Uterus (tissue), 4 donors: Measurements from ENCODE around the gene SYS1. TPM values are rescaled to one million over a fixed set of nuclear protein-coding genes. Genes with fewer than 3 reads are reported as not detected.
A peak's percentile ranks its signal among the peaks of the same experiment; 100 is the strongest.

ENCODE experiments used
- DNase-seq, 2 donors: peaks; one replicate each; pipeline ENCODE4 v3.0.0-alpha.2; 2019 to 2020
- H3K27ac ChIP-seq, 2 donors: fragments of 200-600 bp; sonication (generic); 1 replicate in 1 of 2; 2 replicates in 1 of 2; pipeline ENCODE4 v1.5.1; 2016 to 2018
- H3K27me3 ChIP-seq, 2 donors: fragments of 200-600 bp; sonication (generic); one replicate each; pipeline ENCODE4 v1.5.1; 2018 to 2019; ENCODE audit warnings: control low read depth in 1 of 2
- H3K36me3 ChIP-seq, 2 donors: fragments of 200-600 bp; sonication (generic); one replicate each; pipeline ENCODE4 v1.5.1; 2019; ENCODE audit warnings: control low read depth in 1 of 2
- H3K4me1 ChIP-seq, 2 donors: fragments of 200-600 bp; sonication (generic); one replicate each; pipeline ENCODE4 v1.5.1; 2018 to 2019; ENCODE audit warnings: control low read depth in 1 of 2
- H3K4me3 ChIP-seq, 2 donors: fragments of 200-600 bp; sonication (generic); 1 replicate in 1 of 2; 2 replicates in 1 of 2; pipeline ENCODE4 v1.5.1; 2018 to 2019; ENCODE audit warnings: mild to moderate bottlenecking in 1 of 2
- H3K9me3 ChIP-seq, 2 donors: fragments of 200-600 bp; sonication (generic); one replicate each; pipeline ENCODE4 v1.5.1; 2019; ENCODE audit warnings: control low read depth in 1 of 2
- POLR2A ChIP-seq, 2 donors: fragments of 450-650 bp; IDR thresholded peaks; one replicate each; pipeline ENCODE4 v1.6.1; 2016; ENCODE audit warnings: antibody characterized with exemption in 2 of 2, mild to moderate bottlenecking in 1 of 2, moderate library complexity in 1 of 2
- intact Hi-C: fragments of 100-400 bp; cut with DNase I; formaldehyde crosslinking; loops from one replicate; pipeline ENCODE4 v1.15.1; 2023; ENCODE audit warnings: low total_unique reads
- total RNA-seq, 4 donors: library from RNA; depleted of rRNA in 3 of 4; stranded (reverse); fragments of >200 nt in 3 of 4; gene quantifications; one replicate each; pipeline versions ENCODE4 v1.1.0 to v1.2.4, GENCODE V29; 2014 to 2023
- TF ChIP-seq, protein P1 (sequence below), 4 experiments: fragments of 200-600 bp in 2 of 4; fragments of 450-650 bp in 2 of 4; sonication (generic) in 2 of 4; IDR thresholded peaks; one replicate each; pipeline ENCODE4 v1.5.1; 2016 to 2019; ENCODE audit warnings: antibody characterized with exemption in 4 of 4, mild to moderate bottlenecking in 2 of 4, moderate library complexity in 1 of 4
- donor health status: DM: yes; HTN: yes; CAD: no.

SYS1 gene
- total RNA-seq, 4 donors from 2014 or later, result 19.0 to 35.6 (median 25.0) TPM

DNA sequence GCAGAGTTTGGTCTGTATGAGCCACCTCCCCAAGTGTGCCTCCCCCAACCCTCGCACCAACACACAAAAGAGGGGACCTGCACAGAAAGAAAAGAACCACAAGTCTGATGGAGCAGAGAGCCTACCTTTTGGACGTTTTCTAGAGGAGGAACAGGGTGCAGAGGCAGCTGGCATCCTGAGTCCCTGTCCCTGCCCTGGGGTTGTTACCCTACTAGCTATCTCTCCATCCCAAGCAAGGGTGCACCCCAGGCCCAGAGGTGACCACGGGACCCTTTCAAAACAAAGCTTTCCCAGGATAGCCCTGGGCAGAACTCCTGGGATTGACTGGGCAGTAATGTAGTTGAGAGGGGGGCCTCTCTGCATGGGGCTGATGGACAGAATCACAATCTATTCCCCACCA is 45.1 kb upstream of the SYS1 start:
- DNase-seq, result no peak
- TF ChIP-seq POLR2A (IDR thresholded peaks at IDR 0.05), result no peak
- TF ChIP-seq, protein P1, sequence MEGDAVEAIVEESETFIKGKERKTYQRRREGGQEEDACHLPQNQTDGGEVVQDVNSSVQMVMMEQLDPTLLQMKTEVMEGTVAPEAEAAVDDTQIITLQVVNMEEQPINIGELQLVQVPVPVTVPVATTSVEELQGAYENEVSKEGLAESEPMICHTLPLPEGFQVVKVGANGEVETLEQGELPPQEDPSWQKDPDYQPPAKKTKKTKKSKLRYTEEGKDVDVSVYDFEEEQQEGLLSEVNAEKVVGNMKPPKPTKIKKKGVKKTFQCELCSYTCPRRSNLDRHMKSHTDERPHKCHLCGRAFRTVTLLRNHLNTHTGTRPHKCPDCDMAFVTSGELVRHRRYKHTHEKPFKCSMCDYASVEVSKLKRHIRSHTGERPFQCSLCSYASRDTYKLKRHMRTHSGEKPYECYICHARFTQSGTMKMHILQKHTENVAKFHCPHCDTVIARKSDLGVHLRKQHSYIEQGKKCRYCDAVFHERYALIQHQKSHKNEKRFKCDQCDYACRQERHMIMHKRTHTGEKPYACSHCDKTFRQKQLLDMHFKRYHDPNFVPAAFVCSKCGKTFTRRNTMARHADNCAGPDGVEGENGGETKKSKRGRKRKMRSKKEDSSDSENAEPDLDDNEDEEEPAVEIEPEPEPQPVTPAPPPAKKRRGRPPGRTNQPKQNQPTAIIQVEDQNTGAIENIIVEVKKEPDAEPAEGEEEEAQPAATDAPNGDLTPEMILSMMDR (IDR thresholded peaks at IDR 0.05), result no peak
- Histone ChIP-seq H3K4me3 (no peak overlapping the region), H3K27me3 (no peaks in the 10 kb centered on the region), H3K4me1 (no peaks in the 10 kb centered on the region), H3K9me3 (no peaks in the 10 kb centered on the region), H3K36me3 (no peaks in the 10 kb centered on the region), H3K27ac (no peak overlapping the region)
- intact Hi-C loops, result loop anchor here (2.0 to 10.0 kb wide), 2 partner anchors 119 to 447 kb away; no protein-coding TSS in a partner anchor

DNA sequence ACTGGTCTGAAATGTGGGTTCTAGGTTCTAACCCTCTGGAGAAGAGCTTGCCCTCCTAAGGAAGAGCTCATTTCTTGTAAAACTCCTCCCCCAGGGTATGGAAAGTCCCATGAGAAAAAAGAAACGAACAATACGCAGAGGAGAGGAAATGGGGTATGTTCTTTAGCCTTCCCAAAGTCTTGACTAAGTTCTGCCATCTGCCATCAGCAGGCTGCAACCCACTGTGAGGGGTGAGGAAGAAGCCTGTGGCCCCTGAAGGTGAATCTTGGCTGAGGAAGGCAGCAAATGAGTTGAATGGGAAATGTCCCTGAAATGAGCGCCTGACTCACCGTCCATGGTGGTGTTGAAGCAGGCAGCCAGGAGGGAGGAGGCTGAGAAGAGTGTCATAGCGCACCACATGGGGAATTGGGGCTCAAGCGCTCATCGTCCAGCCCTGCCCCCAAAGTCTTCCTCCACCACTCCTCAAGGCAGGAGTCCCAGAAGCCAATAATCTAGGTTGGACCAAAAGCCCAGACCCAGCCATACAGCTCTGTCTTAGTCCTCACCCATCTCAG is 44.5 kb upstream of the SYS1 start:
- Histone ChIP-seq H3K9me3 (no peaks in the 10 kb centered on the region), H3K4me1 (no peaks in the 10 kb centered on the region), H3K36me3 (no peaks in the 10 kb centered on the region), H3K27me3 (no peaks in the 10 kb centered on the region), H3K4me3 (no peak overlapping the region), H3K27ac (no peak overlapping the region)
- no peak for DNase-seq
- intact Hi-C loops, result loop anchor here (10.0 kb wide), 1 partner anchor 446 kb away; no protein-coding TSS in a partner anchor
- TF ChIP-seq POLR2A (IDR thresholded peaks at IDR 0.05), result no peak

DNA sequence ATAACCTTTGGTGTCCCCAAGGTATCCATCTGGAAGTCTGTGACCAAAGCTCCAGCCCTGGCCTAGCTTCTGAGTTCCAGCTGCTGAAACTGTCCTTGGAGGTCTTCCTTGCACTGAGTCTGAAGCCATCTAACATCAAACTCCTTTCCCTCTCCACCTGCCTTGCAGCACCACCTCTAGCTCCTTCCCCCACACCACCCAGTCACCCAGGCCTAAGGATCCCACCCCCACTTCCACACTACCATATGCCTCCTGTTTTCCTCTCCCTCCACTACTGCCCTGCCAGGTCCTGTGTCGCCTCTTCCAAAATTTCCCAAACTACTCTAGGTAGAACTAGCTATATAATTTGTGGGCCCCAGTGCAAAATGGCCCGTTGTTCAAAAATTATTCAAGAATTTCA is 44.0 kb upstream of the SYS1 start:
- H3K27me3 ChIP-seq, result no peaks in the 10 kb centered on the region
- intact Hi-C loops, result loop anchor here (10.0 kb wide), 1 partner anchor 446 kb away; no protein-coding TSS in a partner anchor
- no peak overlapping the region for H3K27ac ChIP-seq
- H3K4me1 ChIP-seq, result no peaks in the 10 kb centered on the region
- no peaks in the 10 kb centered on the region for H3K9me3 ChIP-seq
- TF ChIP-seq POLR2A (IDR thresholded peaks at IDR 0.05), result no peak
- DNase-seq, result no peak
- H3K4me3 ChIP-seq, result no peak overlapping the region
- H3K36me3 ChIP-seq, result no peaks in the 10 kb centered on the region

DNA sequence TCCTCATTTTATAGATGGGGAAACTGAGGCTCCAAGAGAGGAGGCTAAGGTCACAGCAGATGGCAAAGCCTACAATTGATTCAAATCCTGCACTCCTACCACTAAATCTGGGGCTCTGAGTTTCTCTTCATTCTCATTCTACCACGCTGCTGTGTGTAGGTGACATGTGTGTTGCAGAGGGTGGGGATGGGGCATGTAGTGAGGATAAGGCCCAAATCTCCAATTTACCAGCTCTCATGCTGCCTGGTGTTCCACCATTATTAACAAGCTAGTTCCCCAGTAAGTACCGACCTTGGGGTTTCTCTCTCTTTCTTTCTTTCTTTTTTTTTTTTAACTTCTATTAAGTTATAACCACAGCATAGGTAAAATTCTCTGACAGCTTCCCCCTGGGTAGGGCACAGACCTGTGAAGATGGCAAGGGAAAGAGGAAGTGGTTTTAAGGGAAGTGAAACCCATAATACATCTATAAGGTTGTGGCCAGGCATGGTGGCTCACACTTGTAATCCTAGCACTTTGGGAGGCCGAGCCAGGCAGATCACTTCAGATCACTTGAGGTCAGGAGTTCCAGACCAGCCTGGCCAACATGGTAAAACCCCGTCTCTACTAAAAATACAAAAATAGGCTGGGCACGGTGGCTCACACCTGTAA is 41.9 kb upstream of the SYS1 start:
- no peaks in the 10 kb centered on the region for H3K4me1 ChIP-seq
- DNase-seq, result no peak
- no peaks in the 10 kb centered on the region for H3K27me3 ChIP-seq
- intact Hi-C loops, result no loop called here
- no peak overlapping the region for H3K4me3 ChIP-seq
- no peak overlapping the region for H3K27ac ChIP-seq
- TF ChIP-seq, protein P1 (IDR thresholded peaks at IDR 0.05), result no peak
- no peak for TF ChIP-seq POLR2A (IDR thresholded peaks at IDR 0.05)
- no peaks in the 10 kb centered on the region for H3K36me3 ChIP-seq
- no peaks in the 10 kb centered on the region for H3K9me3 ChIP-seq

DNA sequence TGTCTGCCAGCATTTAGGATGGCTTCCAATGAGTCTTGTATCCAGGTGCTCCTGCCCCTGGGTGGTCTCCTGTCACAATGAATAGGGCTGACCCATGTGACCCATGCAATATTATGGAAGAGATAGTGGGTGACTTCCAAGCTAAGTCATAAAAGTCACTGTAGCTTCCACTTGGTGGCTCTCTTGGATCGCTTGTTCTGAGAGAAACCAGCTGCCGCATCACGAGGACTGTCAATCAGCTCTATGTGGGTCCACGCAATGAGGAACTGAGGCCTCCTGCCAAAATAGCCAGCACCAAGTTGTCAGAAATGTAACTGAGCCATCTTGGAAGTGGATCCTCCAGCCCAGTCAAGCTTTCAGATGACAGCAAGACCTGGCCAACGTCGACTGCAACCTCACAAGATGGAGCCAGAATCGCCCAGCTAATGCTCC is 40.0 kb upstream of the SYS1 start:
- Histone ChIP-seq H3K9me3 (no peaks in the 10 kb centered on the region), H3K36me3 (no peaks in the 10 kb centered on the region), H3K27ac (no peak overlapping the region), H3K4me3 (no peak overlapping the region), H3K4me1 (no peaks in the 10 kb centered on the region), H3K27me3 (no peaks in the 10 kb centered on the region)
- intact Hi-C loops, result no loop called here
- DNase-seq, result no peak
- no peak for TF ChIP-seq POLR2A (IDR thresholded peaks at IDR 0.05)
- TF ChIP-seq, protein P1 (IDR thresholded peaks at IDR 0.05), result peak in 2 of 4 experiments; percentile 23 to 27

DNA sequence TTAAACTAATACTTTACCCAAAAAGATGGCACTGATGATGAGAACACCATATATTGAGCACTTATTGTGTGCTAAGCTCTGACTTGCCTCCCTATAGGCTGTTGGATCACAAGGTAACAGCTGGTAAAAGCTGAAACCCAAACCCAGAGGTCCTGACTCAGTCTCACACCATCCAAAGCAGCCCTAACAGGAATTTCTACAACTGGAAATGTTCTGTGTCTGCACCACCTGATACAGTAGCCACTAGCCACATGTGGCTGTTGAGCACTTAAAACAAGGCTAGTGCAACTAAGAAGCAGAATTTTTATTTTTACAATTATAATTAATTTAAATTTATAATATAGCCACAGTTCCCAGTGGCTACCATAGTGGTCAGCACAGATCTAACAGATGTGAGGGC is 39.2 kb upstream of the SYS1 start:
- DNase-seq, result no peak
- Histone ChIP-seq H3K36me3 (no peaks in the 10 kb centered on the region), H3K27me3 (no peaks in the 10 kb centered on the region), H3K4me1 (no peaks in the 10 kb centered on the region), H3K4me3 (no peak overlapping the region), H3K27ac (no peak overlapping the region), H3K9me3 (no peaks in the 10 kb centered on the region)
- intact Hi-C loops, result no loop called here
- TF ChIP-seq, protein P1 (IDR thresholded peaks at IDR 0.05), result no peak
- no peak for TF ChIP-seq POLR2A (IDR thresholded peaks at IDR 0.05)
